CD14-positive monocyte (primary cell): ENCODE data around the gene VPS39. TPM values are rescaled to one million over a fixed set of nuclear protein-coding genes. Genes with fewer than 3 reads are reported as not detected.
"Not testable (repeated sequence)": the region's sequence is repeated elsewhere in the genome, so short reads cannot be mapped to it uniquely, and the experiment has no call there.

Experiments
- DNase-seq, 3 donors: peaks; one replicate each; pipeline ENCODE4 v3.0.0-alpha.2; 2011 to 2022
- H2AFZ ChIP-seq: 2 replicates; pipeline ENCODE4 v1.6.0; 2012; ENCODE audit warnings: mild to moderate bottlenecking, low read depth, low read length, inconsistent platforms; ENCODE audit not compliant: insufficient read depth, poor library complexity, severe bottlenecking
- H3K27ac ChIP-seq, 2 donors: 1 replicate in 1 of 2; 2 replicates in 1 of 2; pipeline ENCODE4 v1.5.1; 2012 to 2013; ENCODE audit warnings: low read length in 2 of 2, control low read depth in 1 of 2, inconsistent platforms in 1 of 2, low read depth in 1 of 2, mild to moderate bottlenecking in 1 of 2
- H3K27me3 ChIP-seq, 2 donors: one replicate each; pipeline versions ENCODE4 v1.6.0 to v1.6.1; 2011 to 2013; ENCODE audit warnings: low read length in 2 of 2; ENCODE audit not compliant: control insufficient read depth in 2 of 2, insufficient read depth in 2 of 2
- H3K36me3 ChIP-seq, 2 donors: replicated peaks in 1 of 2; 1 replicate in 1 of 2; 2 replicates in 1 of 2; pipeline versions ENCODE4 v1.5.1 to v1.6.1; 2012 to 2013; ENCODE audit warnings: low read length in 2 of 2, control low read depth in 1 of 2, inconsistent platforms in 1 of 2, mild to moderate bottlenecking in 1 of 2; ENCODE audit not compliant: insufficient read depth in 2 of 2, control insufficient read depth in 1 of 2
- H3K4me1 ChIP-seq, 2 donors: 1 replicate in 1 of 2; 2 replicates in 1 of 2; pipeline versions ENCODE4 v1.5.1 to v1.6.1; 2012 to 2013; ENCODE audit warnings: low read length in 2 of 2, control low read depth in 1 of 2, inconsistent platforms in 1 of 2, mild to moderate bottlenecking in 1 of 2, moderate library complexity in 1 of 2; ENCODE audit not compliant: insufficient read depth in 2 of 2, control insufficient read depth in 1 of 2
- H3K4me2 ChIP-seq: replicated peaks from 2 replicates; pipeline ENCODE3; 2012; ENCODE audit warnings: low read length, moderate library complexity, mild to moderate bottlenecking; ENCODE audit not compliant: poor library complexity, severe bottlenecking; ENCODE audit errors: extremely low read depth
- H3K4me3 ChIP-seq, 3 experiments: fragments of 200-600 bp in 1 of 3; sonication (generic) in 1 of 3; replicated peaks in 1 of 3; 1 replicate in 2 of 3; 2 replicates in 1 of 3; pipeline ENCODE4 v1.5.1; 2011 to 2013; ENCODE audit warnings: low read length in 3 of 3, mild to moderate bottlenecking in 3 of 3, control low read depth in 2 of 3, low read depth in 2 of 3, inconsistent platforms in 1 of 3, moderate library complexity in 1 of 3
- H3K79me2 ChIP-seq: 2 replicates; pipeline ENCODE4 v1.6.0; 2012; ENCODE audit warnings: mild to moderate bottlenecking, control low read depth, inconsistent platforms, low read length, moderate library complexity; ENCODE audit not compliant: insufficient read depth
- H3K9ac ChIP-seq: 2 replicates; pipeline ENCODE4 v1.6.0; 2017; ENCODE audit warnings: low read length, mild to moderate bottlenecking; ENCODE audit not compliant: insufficient read depth, poor library complexity, severe bottlenecking
- H3K9me3 ChIP-seq, 2 donors: replicated peaks in 1 of 2; 1 replicate in 1 of 2; 2 replicates in 1 of 2; pipeline versions ENCODE4 v1.5.1 to v1.6.1; 2012 to 2013; ENCODE audit warnings: low read length in 2 of 2, control low read depth in 1 of 2; ENCODE audit not compliant: control insufficient read depth in 1 of 2, insufficient read depth in 1 of 2
- H4K20me1 ChIP-seq: 2 replicates; pipeline ENCODE4 v1.6.0; 2012; ENCODE audit warnings: mild to moderate bottlenecking, low read length, control low read depth, moderate library complexity; ENCODE audit not compliant: insufficient read depth
- H3K27ac Mint-ChIP-seq, 7 donors: one replicate each; pipeline ENCODE4 v1.8.0; 2020; ENCODE audit warnings: mild to moderate bottlenecking in 7 of 7, mixed read lengths in 7 of 7, moderate library complexity in 6 of 7, inconsistent platforms in 2 of 7
- H3K27me3 Mint-ChIP-seq, 3 donors: one replicate each; pipeline ENCODE4 v1.8.0; 2021 to 2022; ENCODE audit warnings: low read depth in 3 of 3, mild to moderate bottlenecking in 3 of 3, mixed read lengths in 3 of 3, moderate library complexity in 3 of 3, inconsistent platforms in 1 of 3
- H3K36me3 Mint-ChIP-seq, 2 donors: one replicate each; pipeline ENCODE4 v1.8.0; 2020; ENCODE audit warnings: mixed read lengths in 2 of 2, inconsistent platforms in 1 of 2, mild to moderate bottlenecking in 1 of 2
- H3K4me1 Mint-ChIP-seq: one replicate; pipeline ENCODE4 v1.8.0; 2020; ENCODE audit warnings: mild to moderate bottlenecking, mixed read lengths
- H3K4me3 Mint-ChIP-seq, 2 donors: one replicate each; pipeline ENCODE4 v1.8.0; 2020; ENCODE audit warnings: mild to moderate bottlenecking in 2 of 2, mixed read lengths in 2 of 2, moderate library complexity in 1 of 2
- H3K9me3 Mint-ChIP-seq, 7 donors: one replicate each; pipeline ENCODE4 v1.8.0; 2020 to 2022; ENCODE audit warnings: mixed read lengths in 7 of 7, mild to moderate bottlenecking in 6 of 7, moderate library complexity in 6 of 7, inconsistent platforms in 2 of 7
- CTCF ChIP-seq: fragments of 200-600 bp; IDR thresholded peaks from one replicate; pipeline ENCODE4 v1.8.0; 2022; ENCODE audit warnings: antibody characterized with exemption, mild to moderate bottlenecking
- WGBS: methylation state at CpG from one replicate; pipeline ENCODE4 v1.1.5; 2013; ENCODE audit warnings: missing lambda C conversion rate; ENCODE audit not compliant: insufficient coverage; 5-methylcytosine and 5-hydroxymethylcytosine counted together
- intact Hi-C, 2 donors: fragments of 100-400 bp; cut with micrococcal nuclease; formaldehyde crosslinking; loops; one replicate each; pipeline versions ENCODE4 v1.15.0 to v1.15.1; 2023
- polyA plus RNA-seq, 3 donors: library from polyadenylated mRNA; depleted of rRNA in 1 of 3; unstranded in 2 of 3; stranded (reverse) in 1 of 3; fragments of 300-500 nt in 2 of 3; fragments of >200 nt in 1 of 3; fragmentation: Illumina TruSeq in 2 of 3; gene quantifications; 1 replicate in 2 of 3; 2 replicates in 1 of 3; pipeline ENCODE4 v1.2.3, GENCODE V29; 2012 to 2021

The VPS39 gene
- polyA plus RNA-seq, 3 donors: 16.8 to 102 (median 25.8) TPM

- H3K79me2 ChIP-seq: no peaks in the 10 kb centered on the region
- peak overlapping the region in 2 of 7 donors; percentile 21 to 27 for H3K27ac Mint-ChIP-seq
- H3K4me1 ChIP-seq: no peaks in the 10 kb centered on the region
- H3K36me3 ChIP-seq: peaks cover 89 to 99% of the 10 kb centered on the region in 2 donors
- no peak overlapping the region for H2AFZ ChIP-seq
- H3K4me1 Mint-ChIP-seq: no peaks in the 10 kb centered on the region
- no CpG with 5 or more reads among the region's 5 CpGs for WGBS
- H3K4me2 ChIP-seq: no peak overlapping the region
- no peaks in the 10 kb centered on the region for H3K27me3 Mint-ChIP-seq
- no peaks in the 10 kb centered on the region for H3K9me3 ChIP-seq
- H4K20me1 ChIP-seq: peaks cover 25% of the 10 kb centered on the region
- TF ChIP-seq CTCF: no peak
- H3K9ac ChIP-seq: no peak overlapping the region
- peak overlapping the region in 1 of 2 donors; percentile 22 for H3K27ac ChIP-seq
- H3K9me3 Mint-ChIP-seq: no peaks in the 10 kb centered on the region
- intact Hi-C loops: loop anchor here in 1 of 2 donors (10.0 kb wide), 1 partner anchor 192 kb away; no protein-coding TSS in a partner anchor
- H3K27me3 ChIP-seq: no peaks in the 10 kb centered on the region
- H3K4me3 ChIP-seq: no peak overlapping the region
- H3K4me3 Mint-ChIP-seq: no peak overlapping the region
- H3K36me3 Mint-ChIP-seq: peaks cover 78 to 97% of the 10 kb centered on the region in 2 donors
- no peak for DNase-seq
Observed at GRCh38 chr15:42232606-42233005, 24.5 kb upstream of the VPS39 start.

DNA sequence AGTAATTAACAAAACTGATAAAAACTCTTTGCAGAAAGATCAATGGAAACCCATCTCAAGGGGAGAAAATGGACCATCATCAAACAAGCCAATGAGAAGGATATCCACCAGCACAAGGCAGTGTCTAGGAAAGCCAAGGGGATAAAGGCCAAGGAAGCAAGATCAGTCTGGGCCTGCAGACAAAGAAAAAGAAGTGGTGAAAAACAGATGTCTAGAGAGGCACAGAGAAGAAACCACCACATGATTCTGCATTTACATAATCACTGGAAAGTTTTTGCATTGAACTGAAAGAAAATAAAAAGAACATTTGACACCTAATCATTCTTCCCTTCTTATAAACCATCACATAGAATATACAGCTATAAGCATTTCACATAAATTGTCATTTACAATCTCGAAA lies 23.0 kb upstream of the VPS39 start:
- H2AFZ ChIP-seq: no peak overlapping the region
- no peak overlapping the region for H3K9ac ChIP-seq
- intact Hi-C loops: loop anchor here in 1 of 2 donors (10.0 kb wide), 1 partner anchor 194 kb away; no protein-coding TSS in a partner anchor
- no peak overlapping the region for H3K4me2 ChIP-seq
- peaks cover 18% of the 10 kb centered on the region for H4K20me1 ChIP-seq
- H3K27ac ChIP-seq: no peak overlapping the region
- Mint-ChIP-seq H3K36me3 (peaks cover 76 to 96% of the 10 kb centered on the region in 2 donors), H3K9me3 (no peaks in the 10 kb centered on the region), H3K4me3 (no peak overlapping the region), H3K27ac (peak overlapping the region in 3 of 7 donors; percentile 10 to 16 (median 13)), H3K4me1 (no peaks in the 10 kb centered on the region), H3K27me3 (no peaks in the 10 kb centered on the region)
- no peak for DNase-seq
- H3K4me3 ChIP-seq: no peak overlapping the region
- H3K4me1 ChIP-seq: no peaks in the 10 kb centered on the region
- no peaks in the 10 kb centered on the region for H3K79me2 ChIP-seq
- 100% methylated on average over 1 of the region's 1 CpG for WGBS
- no peak for TF ChIP-seq CTCF
- peaks cover 89 to 99% of the 10 kb centered on the region in 2 donors for H3K36me3 ChIP-seq
- H3K27me3 ChIP-seq: no peaks in the 10 kb centered on the region
- no peaks in the 10 kb centered on the region for H3K9me3 ChIP-seq

DNA sequence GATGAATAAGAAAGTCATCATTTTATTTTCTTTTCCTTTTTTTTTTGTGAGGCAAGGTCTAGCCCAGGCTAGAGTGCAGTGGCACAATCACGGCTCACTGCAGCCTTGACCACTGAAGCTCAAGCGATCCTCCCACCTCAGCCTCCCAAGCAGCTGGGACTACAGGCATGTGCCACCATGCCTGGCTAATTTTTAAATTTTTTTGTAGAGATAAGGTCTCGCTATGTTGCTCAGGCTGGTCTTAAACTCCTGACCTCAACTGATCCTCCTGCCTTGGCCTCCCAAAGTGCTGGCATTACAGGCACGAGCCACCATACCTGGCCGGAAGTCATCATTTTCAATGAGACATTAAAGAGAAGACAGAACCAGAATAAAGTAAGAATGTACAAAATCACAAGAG lies 20.9 kb upstream of the VPS39 start:
- H3K4me3 ChIP-seq, H3K4me3 Mint-ChIP-seq, H2AFZ ChIP-seq, intact Hi-C loops, H3K27me3 ChIP-seq, H3K4me2 ChIP-seq, H3K9ac ChIP-seq, H3K79me2 ChIP-seq, H3K9me3 ChIP-seq, DNase-seq, H3K4me1 ChIP-seq, H3K27ac ChIP-seq, H3K27me3 Mint-ChIP-seq, H3K9me3 Mint-ChIP-seq, H3K4me1 Mint-ChIP-seq: not testable (repeated sequence)
- peaks cover 89 to 99% of the 10 kb centered on the region in 2 donors for H3K36me3 ChIP-seq
- peak overlapping the region in 4 of 7 donors; percentile 8 to 77 (median 48) for H3K27ac Mint-ChIP-seq
- 100% methylated on average over 1 of the region's 5 CpGs for WGBS
- H3K36me3 Mint-ChIP-seq: peaks cover 84 to 96% of the 10 kb centered on the region in 2 donors
- H4K20me1 ChIP-seq: peaks cover 11% of the 10 kb centered on the region
